CD4-positive, alpha-beta T cell treated with Interleukin-10 for 1 hour (primary cell): ENCODE data around the gene SLC35B1.
A peak's percentile ranks its signal among the peaks of the same experiment; 100 is the strongest.
"Not testable (repeated sequence)": the region's sequence is repeated elsewhere in the genome, so short reads cannot be mapped to it uniquely, and the experiment has no call there.

Source experiments
- DNase-seq: peaks from one replicate; pipeline ENCODE4 v3.0.0-alpha.2; 2020

The SLC35B1 gene

DNA sequence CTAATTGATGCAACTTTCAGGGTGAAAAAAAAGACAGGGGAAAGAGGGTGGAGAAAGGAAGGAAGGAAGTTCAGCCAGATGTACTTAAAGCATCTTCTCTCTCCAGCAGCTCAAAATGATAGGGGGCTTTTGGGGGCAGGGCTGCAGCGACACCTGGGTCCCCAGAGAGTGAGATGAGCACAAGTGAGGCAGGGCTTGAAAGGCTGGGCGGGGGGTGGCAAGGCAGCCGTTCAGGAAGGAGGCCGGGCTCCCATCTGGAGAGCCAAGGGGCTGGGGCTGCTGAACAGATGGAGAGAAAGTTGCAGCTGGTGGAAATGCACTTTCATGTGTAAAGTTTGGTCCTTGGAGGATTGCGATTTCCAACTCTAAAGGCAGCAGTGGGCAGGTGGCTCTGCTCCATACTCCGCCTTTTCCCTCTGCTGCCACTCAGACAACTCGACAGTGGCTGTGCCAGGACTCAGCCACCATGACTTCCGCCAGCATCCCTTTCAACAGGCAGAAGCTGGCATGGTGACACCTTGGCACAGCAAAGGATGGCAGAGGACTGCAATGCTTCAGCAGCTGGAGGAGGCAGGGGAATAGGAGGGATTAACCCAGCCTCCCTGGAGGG lies 7.7 kb downstream of the SLC35B1 start:
- DNase-seq = no peak

DNA sequence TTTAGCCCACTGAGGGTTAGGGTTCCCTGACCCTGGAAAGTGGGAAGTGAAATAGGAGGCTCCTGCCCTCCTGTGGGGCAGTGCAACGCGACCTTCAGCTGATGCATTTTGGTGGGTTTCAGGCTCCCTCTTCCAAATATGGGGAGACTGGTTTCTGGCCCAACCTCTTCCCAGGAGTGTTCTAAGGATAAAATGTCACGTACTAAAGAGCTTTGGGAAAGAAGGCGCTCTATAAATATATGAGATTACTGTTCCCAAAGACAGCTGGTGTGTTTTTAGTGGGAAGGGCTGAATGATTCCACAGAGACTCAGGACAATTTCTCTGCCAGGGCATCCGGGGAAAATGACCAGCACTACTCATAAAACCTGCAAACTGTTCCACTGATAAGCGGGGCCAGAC lies 9.8 kb downstream of the SLC35B1 start:
- DNase-seq = no peak

DNA sequence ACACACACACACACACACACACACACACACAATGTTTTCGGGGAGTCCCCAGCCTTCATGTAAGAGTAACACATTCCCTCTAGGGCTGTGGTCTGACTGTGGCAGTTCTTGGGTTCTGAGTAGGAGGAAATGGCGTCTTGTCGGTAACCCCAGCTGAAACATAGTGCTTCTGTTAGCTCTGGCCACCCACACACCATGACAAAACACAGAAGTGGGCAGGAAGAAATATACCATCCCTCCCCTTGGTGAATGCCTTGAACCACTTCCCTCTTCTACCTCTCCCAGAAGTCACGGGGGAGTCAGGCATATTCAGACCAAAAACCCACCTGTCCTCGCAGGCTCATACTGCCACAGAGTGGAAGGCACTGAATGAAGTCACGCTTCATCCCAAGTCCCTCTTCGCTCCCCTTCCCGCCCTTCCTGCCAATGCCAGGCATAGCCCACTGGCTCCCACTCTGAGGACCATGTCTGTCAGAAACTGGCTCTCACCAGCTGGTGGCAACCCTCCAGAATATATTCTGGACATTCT lies 11.5 kb downstream of the SLC35B1 start:
- peak; percentile 80 for DNase-seq

DNA sequence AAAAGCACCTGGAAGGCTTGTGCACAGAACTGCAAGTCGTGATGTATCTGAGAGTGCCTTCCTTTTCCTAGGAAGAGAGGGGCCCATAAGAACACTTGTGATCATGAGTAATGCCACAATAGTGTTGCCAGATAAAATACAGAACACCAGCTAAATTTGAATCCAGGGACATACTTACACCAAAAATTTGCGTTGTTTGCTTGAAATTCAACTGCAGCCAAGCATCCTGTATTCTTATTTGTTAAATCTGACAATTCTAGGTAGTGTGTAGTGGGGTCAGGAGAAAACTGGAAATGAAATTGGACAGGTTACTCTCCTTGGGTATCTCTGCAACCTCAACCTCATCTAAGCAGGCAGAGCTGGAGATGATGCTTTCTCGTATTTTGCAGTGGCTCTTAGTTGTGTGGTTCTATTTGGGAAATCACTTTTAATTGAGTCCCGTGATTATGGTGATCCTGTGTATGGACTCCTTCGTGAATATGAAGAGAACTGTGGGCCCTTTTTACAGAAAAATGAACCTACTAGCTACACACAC lies 12.0 kb downstream of the SLC35B1 start:
- DNase-seq = no peak

DNA sequence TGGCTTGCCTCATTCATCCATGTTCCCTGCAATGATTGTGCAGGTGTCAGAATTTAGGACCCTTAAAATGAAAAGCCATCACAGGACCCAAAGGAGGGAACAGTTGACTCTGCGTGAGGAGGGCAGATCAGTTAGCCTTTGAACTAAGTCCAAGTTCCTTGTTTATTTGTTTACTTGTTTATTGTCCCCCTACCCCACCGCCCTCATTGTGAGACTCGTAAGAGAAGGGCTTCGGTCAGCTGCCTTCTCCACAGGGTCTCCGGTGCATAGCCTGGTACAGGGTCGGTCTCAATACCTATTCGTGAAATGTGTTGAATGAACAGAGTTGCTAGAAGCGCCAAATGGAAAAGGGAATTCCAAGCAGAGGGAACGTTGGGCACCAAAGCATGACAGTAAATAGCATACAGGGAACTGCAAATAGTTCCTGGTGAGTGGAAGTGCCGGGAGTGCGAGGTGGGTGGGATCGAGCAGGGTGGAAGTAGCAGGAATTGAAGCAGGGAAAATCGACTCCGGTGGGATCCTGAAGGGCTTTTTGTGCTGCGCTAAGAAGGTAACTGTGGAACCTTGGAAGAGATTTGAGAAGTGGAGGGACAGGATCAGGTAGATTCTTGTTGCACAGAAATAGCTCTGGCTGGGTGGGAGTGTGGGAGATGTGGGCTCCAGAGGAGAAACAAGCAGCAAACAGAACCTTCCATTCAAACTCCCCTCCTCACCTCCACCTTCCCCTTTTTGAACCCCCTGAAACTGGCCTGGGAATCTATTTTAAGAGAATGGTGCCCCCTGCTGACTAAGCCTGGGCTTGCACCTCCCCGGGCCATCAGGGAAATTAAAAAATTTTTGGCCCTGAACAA lies 12.7 kb downstream of the SLC35B1 start:
- DNase-seq = peak; percentile 77

DNA sequence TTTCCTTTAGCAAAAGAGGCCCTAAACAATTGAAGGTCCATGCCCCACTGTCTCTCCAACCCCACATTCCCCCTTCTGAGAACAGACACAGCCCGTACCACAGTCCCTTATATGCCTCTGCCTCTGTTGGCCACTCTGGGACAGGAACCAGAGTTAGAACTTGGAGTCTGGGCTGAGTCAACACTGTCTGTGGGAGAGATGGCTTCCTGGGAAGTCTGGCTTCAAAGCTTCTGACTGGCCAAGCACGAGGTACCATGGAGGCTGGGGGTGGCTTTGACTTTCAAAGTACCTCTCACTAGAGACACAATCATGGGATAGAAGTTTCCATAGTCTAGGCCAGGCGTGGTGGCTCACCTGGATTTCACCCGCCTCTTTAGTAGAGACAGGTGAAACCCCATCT lies 15.0 kb downstream of the SLC35B1 start:
- no peak for DNase-seq

DNA sequence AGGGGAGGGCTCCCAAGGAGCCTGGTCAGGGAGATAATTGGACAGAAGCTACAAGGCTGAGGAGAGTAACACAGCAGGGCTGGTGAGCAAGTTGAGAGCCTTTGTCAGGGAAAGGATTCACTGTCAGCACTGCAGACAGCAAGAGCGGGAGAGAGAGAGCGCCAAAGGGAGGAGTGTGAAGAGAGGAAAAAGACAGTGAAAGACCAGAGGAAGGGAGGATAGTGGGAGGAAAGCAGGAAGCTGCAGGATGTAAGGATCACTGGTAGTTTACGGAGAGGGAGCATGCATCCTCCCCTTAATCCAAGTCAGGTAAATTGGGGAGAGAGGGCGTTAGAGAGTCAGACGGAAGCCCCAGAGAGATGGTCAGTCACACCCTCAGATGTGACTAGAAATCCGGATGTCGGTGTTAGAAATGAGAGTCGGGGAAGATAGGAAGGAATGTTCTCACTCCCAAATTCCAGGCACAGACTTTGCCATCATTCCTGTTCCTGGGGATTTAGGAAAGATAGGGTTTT lies 16.0 kb downstream of the SLC35B1 start:
- no peak for DNase-seq

DNA sequence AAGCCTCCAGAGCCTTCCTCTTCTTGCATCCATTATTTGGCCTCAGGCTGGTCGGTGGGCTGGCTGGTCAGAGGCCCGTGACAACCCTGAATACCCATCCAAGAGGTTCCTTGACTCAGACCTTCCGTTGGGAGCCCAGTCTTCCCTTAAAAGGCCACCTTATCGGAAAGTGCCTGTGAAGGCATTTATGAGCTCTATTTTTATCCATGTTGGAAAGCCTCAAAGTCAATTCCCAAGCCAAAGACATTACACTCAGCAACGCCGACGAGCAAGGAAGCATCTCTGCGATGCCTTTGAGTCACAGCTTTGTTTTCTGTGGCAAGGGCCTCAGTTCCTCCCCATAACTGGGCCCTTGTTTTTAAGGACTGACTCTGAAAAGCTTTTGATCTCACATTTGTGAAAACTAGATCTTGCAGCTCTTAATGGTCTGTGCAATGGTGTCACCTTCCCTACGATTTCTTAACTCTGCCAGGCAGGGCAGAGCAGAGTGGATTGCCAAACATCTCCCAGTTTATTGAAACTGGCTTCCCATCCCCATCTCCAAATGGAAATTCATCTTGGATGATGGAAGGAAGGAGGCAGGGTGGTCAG lies 16.6 kb downstream of the SLC35B1 start:
- DNase-seq = no peak

DNA sequence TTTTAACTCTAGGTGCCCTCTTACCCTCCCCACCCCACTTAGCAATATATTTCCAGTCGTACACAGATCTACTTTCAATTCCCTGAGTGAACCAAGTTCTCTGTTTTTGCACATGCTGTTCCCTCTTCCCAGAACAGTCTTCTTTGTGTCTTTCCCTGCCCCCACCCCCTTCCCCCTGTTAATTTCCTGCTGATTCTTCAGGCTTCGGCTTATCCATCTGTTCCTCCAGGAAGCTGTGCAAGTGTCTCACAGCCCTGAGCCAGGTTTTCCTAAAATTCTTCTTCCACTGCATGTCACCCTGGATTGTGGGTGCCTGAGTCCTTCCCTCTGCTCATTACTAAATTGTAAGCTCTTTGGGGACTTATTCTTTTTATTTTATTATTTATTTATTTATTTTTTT lies 17.5 kb downstream of the SLC35B1 start:
- DNase-seq = no peak

DNA sequence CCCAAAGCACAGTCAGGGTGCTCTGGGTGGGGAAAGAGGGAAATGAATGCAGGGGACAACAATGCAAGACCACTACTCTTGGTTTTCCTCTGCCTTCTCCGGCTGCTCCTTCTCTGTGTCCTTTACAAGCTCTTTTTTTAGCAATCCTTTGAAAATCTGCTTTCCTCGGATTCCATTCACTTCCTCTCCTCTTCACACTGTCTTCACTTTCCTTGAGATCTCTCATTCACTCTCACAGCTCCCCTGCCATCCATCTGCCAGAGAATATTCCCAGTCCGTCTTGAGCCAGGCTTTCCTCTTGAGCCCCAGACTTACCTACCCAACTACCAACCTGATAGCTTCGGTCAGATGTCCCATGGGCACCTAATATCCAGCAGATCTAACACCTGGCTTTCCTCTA lies 18.9 kb downstream of the SLC35B1 start:
- no peak for DNase-seq

DNA sequence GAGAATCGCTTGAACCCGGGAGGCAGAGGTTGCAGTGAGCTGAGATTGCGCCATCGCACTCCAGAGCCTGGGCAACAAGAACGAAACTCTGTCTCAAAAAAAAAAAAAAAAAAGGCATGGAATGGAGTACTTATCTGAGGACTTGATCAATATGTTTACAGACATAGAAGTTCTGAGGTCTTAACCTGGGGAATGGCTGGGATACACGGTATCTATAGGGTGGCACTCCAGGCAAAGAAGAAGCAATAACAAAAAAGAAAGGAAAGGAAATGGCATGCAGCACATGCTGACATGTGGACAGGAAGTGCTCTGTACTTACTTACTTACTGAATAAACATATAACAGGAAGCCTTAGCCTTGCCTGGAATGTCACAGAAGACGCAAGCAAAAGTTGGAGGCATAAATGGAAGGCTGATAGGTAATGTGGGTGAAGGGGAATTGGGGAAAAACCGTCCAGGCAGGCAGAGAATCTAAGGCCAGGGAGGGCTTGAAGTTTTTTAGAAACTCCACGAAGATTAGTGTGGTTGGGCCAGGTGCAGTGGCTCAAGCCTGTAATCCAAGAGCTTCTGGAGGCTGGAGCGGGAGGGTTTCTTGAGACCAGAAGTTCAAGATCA lies 19.8 kb downstream of the SLC35B1 start:
- peak; percentile 43 for DNase-seq

DNA sequence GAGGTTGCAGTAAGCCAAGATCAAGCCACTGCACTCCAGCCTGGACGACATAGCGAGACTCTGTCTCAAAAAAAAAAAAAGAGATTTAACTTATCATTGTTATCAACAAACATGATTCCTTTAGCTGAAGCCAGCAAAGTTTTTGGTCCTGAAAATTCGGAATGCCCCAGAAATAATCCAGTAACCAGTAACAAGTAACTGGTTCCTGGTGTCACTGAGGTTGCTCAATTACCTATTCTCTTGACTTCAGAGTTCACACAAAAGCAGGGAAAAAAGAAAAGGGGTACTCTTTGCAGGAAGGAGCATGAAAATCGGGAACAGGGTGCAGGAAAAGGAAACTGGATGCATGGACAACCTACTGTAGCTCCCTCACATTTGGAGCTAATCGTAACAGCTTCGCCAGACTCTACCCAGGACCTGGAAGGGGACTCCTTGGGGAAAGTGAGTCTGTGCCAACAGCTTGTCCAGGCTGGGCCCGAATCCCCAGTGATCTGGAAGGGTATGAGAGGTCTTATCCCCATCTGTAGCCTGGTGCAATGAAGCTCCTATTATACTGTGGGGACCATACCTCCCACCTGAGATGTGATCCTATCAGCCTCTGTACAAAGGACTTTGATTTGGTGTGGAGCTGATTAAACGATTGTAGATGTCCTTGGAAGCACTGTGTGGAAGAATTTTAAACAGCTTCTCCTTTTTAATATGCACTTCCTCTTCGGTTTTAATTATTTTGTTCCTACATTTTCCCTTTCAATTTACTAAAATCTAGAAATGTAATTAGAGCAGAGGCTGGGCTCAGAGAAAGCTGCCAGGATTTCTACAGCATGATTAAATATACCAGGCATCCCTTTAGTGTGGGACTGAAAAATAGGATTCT lies 26.4 kb downstream of the SLC35B1 start:
- DNase-seq = no peak

DNA sequence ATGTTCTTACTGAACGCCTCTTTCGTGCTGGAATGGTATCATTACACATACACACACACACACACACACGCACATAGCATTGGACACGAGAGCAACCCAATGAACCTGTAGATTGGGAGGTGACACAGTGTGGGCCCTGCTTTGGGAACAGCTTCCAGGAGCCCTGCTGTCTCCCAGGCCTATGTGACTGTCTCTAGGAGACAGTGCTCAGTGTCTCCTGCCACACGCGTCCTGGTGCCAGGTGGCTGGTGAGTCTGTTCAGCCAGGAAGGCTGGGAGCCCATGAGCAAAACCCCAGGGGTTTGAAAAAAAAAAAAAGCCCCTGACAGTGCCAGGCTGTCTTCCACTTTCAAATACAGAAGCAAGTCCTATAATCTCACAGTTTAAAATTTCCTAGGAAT lies 27.4 kb downstream of the SLC35B1 start:
- no peak for DNase-seq

DNA sequence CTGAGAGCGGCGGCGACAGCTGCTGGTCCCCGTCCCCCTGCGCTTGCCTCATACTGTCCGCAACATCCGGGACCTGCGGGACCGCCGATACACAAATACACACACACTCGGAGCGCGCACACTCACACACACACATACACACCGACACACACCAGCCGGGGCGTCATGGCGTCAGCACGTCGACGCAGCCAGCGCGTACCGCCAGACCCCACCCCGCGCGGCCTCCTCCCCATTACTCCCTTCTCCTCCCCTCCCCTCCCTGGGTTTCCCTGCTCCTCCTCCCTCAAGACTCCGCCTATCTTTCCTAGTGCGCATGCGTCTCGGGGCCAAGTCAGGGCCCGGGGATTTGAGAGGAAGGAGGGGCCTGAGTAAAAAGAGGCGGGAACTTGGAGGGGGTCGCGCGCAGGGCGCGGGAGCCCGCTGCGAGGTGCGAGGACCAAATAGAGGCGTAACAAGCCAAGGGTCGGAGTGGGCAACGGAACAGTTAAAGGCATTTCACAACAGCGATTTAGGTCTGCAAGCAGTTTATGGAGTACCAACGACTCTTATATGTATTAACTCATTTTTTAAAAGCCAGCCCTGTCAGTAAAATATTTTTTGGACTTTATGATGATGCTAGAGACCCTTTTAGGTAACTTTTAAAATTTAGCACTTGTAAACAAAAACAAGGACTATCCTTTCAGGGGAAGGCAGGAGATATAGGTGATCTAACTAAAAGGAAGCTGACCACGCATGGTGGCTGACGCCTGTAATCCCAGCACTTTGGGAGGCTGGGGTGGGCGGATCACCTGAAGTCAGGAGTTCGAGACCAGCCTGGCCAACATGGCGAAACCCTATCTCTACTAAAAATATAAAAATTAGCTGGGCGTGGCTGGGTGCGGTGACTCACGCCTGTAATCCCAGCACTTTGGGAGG lies 29.6 kb downstream of the SLC35B1 start, which contains the start of gene SPOP:
Gene SPOP (minus strand): TSS at position 165 of the 915 bp plus-strand sequence. CDS start 55,287 bp downstream, outside the sequence.
- DNase-seq = peak; percentile 100

DNA sequence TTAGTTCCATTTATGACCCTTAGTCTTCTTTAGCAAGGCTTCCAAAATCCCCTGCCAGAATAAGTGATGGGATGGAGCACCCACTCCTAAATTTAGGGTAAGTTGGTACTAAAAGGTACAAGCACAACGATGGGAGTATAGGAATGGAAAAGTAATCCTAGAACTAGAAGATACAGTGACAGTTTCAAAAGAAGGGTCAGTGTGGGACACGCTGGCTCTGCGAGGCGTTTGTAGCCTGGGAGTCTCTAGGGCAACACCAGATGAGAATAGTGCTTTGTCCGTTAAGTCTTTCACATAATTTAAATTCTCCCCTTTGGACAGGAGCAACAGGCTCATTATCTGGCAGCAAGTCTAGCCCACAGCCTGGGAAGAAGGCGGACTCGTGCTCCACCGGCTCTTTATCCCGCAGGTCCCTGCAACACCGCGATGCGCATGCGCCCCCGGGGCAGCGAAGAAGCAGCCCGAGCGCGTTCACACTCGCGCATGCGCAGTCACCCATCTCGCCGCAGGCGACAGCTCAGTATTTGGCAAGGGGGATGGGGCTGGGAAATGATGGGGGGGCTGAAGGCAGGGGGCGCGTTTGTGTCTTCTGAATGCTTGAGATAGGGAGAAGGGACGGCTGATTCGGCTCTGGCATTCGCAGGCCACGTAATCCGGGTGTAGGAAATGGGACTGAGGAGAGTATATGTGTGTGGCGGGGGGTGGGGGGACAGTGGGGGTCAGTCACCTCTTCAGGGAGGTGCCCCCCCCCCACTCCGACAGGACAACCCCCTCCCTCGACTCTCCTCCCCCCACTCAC lies 30.4 kb downstream of the SLC35B1 start:
- peak; percentile 95 for DNase-seq

DNA sequence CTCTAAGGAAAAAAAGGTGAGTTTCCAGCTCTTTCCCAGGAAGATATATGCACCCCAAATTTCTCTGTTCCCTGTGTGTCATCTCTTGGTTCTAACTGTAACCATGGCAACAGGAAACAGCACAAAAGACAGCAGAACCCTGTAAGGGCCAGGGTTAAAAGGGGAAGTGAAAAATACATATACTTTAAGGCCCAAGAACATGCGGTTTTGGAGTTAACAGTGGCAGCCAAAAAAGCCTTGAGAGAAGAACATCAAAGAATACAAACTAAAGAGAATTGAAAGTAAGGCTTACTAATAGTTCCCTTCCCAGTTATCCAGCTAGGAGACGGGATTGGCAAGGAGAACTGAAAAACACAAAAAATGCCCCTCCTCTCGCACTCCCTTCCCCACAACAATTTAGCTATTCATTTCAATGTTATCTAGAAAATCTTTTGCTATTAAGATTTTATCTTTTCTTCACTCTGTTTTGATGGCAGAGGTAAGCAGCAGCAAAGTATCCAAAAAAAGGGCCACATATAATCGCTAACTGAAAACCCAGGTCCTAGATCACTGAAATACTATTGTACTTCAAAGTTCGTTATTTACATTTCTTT lies 31.4 kb downstream of the SLC35B1 start:
- peak; percentile 88 for DNase-seq

DNA sequence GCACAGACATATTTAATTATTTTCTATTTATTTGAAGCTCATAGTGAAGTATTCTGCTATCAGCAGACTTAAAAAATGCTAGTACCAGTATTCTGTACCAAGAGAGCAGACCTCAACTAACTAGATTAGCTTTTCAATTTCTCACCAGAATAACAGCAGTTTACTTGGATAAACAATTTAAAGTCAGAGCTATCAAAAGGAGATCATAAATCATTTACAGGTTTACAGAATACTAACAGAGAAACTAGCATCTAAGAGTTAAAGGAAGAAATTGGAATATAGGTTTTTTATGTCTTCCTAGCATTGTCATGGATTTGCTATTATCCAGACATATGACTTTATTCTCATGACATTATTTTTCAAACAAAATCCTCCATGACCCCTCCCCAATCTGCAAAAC lies 33.3 kb downstream of the SLC35B1 start:
- no peak for DNase-seq

DNA sequence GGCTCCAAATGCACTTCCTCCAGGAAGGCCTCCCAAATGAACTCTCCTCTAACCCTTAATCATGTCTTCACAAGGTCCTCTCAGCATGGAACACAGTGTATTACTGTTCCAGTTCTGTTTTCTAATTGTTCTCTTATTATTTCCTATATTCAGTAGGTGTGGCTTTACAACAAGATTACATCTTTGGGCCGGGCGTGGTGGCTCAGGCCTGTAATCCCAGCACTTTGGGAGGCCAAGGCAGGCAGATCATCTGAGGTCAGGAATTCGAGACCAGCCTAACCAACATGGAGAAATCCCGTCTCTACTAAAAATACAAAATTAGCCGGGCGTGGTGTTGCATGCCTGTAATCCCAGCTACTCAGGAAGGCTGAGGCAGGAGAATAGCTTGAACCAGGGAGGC lies 34.1 kb downstream of the SLC35B1 start:
- not testable (repeated sequence) for DNase-seq

DNA sequence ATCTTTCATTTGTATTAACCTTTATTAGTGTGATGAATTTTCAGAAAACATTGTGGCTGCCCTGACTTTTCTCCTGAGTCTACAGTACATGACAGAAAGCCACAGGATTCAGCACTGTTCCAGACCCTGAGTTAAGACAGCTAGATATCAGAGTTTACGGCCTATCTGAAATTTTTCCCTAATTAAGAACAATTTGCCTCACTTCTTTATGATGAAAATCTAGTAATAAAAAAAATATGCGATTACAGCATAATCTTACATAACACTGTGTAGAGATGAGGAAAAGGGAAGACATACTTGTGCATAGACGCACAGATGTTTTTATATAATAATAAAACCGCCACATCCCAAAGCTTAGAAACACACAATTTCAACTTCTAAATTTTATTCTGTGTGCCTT lies 37.1 kb downstream of the SLC35B1 start:
- no peak for DNase-seq
